Myocyte (in vitro differentiated cells): ENCODE results near the gene GINS1. TPM values are rescaled to one million over a fixed set of nuclear protein-coding genes. Genes with fewer than 3 reads are reported as not detected.

Experiments
- DNase-seq: peaks from one replicate; pipeline ENCODE4 v3.0.0-alpha.2; 2012; ENCODE audit warnings: low read depth
- total RNA-seq: library from RNA; depleted of rRNA; stranded (reverse); fragments of >200 nt; gene quantifications from 2 replicates; pipeline ENCODE4 v1.2.3, GENCODE V29; 2014

GINS1 gene
- total RNA-seq, 1 donor from 2014 or later = 2.2 TPM

- no peak for DNase-seq
Observed at GRCh38 chr20:25453035-25453810, 45.8 kb downstream of the GINS1 start.

GRCh38 chr20:25454153-25454900, 46.9 kb downstream of the GINS1 start:
- no peak for DNase-seq

GRCh38 chr20:25457886-25458680, 50.6 kb downstream of the GINS1 start:
- no peak for DNase-seq

GRCh38 chr20:25459111-25459830, 51.8 kb downstream of the GINS1 start:
- no peak for DNase-seq

- DNase-seq = no peak
Observed at GRCh38 chr20:25459916-25460535, 52.6 kb downstream of the GINS1 start.

- DNase-seq = no peak
Observed at GRCh38 chr20:25460566-25461280, 53.2 kb downstream of the GINS1 start.

GRCh38 chr20:25461281-25461650, 53.8 kb downstream of the GINS1 start:
- DNase-seq = no peak

- no peak for DNase-seq
Observed at GRCh38 chr20:25461786-25462545, 54.5 kb downstream of the GINS1 start.

- peak; percentile 35 for DNase-seq
Observed at GRCh38 chr20:25464501-25465242, 57.2 kb downstream of the GINS1 start.

GRCh38 chr20:25465243-25466135, 58.0 kb downstream of the GINS1 start:
- no peak for DNase-seq

- no peak for DNase-seq
Observed at GRCh38 chr20:25466846-25467245, 59.4 kb downstream of the GINS1 start.

GRCh38 chr20:25467441-25467840, 60.0 kb downstream of the GINS1 start:
- peak; percentile 70 for DNase-seq

- DNase-seq = no peak
Observed at GRCh38 chr20:25468126-25469075, 60.9 kb downstream of the GINS1 start.

- no peak for DNase-seq
Observed at GRCh38 chr20:25469558-25469957, 62.1 kb downstream of the GINS1 start.

- DNase-seq = no peak
Observed at GRCh38 chr20:25470045-25470444, 62.6 kb downstream of the GINS1 start.

GRCh38 chr20:25471020-25471419, 63.5 kb downstream of the GINS1 start:
- no peak for DNase-seq
